ENCODE data around the gene CACUL1. TPM values are rescaled to one million over a fixed set of nuclear protein-coding genes. Genes with fewer than 3 reads are reported as not detected.

CACUL1 gene
- total RNA-seq, 4 donors from 2014 or later, result 30.8 to 44.4 (median 33.3) TPM

DNA sequence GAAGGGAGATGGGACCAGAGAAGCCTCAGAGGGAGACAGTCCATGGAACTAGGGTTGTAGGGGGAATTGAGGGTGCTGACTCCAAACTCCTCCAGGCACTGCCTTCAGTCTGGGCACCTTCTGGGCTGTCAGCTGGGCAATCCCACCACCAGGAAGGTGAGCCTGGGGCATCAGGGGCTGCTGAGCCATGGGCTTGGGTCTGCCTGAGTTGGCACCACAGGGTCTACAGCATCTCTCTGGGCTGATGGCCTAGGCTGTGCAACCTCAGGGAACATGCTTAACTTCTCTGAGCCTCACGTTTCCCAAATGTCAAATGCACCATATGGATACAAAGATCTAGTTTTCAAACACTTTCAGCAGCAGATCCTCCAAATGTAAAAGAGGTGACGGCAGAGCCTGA lies 112.5 kb downstream of the CACUL1 start:
- Histone ChIP-seq H3K9me3 (no peaks in the 10 kb centered on the region), H3K27me3 (no peaks in the 10 kb centered on the region), H3K4me3 (no peak overlapping the region), H3K36me3 (no peaks in the 10 kb centered on the region), H3K4me1 (no peaks in the 10 kb centered on the region), H3K27ac (replicated peaks in 1 of 4) (no peak overlapping the region)
- intact Hi-C loops (cut with DNase I), result no loop called here
- 83% methylated on average over 2 of the region's 2 CpGs for WGBS
- DNase-seq (ENCODE audit: extremely low spot score), result no peak
- no peak for TF ChIP-seq EP300 (IDR thresholded peaks at IDR 0.05)
- TF ChIP-seq, protein P1, sequence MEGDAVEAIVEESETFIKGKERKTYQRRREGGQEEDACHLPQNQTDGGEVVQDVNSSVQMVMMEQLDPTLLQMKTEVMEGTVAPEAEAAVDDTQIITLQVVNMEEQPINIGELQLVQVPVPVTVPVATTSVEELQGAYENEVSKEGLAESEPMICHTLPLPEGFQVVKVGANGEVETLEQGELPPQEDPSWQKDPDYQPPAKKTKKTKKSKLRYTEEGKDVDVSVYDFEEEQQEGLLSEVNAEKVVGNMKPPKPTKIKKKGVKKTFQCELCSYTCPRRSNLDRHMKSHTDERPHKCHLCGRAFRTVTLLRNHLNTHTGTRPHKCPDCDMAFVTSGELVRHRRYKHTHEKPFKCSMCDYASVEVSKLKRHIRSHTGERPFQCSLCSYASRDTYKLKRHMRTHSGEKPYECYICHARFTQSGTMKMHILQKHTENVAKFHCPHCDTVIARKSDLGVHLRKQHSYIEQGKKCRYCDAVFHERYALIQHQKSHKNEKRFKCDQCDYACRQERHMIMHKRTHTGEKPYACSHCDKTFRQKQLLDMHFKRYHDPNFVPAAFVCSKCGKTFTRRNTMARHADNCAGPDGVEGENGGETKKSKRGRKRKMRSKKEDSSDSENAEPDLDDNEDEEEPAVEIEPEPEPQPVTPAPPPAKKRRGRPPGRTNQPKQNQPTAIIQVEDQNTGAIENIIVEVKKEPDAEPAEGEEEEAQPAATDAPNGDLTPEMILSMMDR (IDR thresholded peaks at IDR 0.05), result no peak
- no peak for TF ChIP-seq POLR2A (IDR thresholded peaks at IDR 0.05; ENCODE audit: low read depth)
- no peak for TF ChIP-seq POLR2AphosphoS5 (IDR thresholded peaks at IDR 0.05)

DNA sequence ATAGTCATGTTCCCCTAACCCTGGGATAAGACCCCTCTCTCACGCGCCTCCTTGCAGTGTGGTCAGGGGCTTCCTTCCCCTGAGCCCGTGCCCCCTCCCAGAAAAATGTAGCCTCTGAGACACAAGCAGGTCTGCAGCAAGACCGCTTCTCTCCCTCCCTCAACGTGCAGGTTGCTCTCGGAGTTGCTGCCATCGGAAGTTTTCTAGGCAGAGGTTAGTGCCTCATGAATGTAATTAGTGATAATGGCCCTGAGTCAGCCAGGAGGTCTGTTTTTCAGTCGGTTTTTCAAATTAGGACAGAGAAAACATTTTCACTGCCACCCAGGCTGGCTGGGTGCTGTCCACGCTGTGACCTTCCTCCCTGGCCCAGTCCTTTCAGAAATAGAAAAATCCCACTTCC lies 116.1 kb downstream of the CACUL1 start:
- TF ChIP-seq POLR2A (IDR thresholded peaks at IDR 0.05; ENCODE audit: low read depth), result no peak
- no peak for TF ChIP-seq POLR2AphosphoS5 (IDR thresholded peaks at IDR 0.05)
- TF ChIP-seq, protein P1 (IDR thresholded peaks at IDR 0.05), result no peak
- no peak for TF ChIP-seq EP300 (IDR thresholded peaks at IDR 0.05)

DNA sequence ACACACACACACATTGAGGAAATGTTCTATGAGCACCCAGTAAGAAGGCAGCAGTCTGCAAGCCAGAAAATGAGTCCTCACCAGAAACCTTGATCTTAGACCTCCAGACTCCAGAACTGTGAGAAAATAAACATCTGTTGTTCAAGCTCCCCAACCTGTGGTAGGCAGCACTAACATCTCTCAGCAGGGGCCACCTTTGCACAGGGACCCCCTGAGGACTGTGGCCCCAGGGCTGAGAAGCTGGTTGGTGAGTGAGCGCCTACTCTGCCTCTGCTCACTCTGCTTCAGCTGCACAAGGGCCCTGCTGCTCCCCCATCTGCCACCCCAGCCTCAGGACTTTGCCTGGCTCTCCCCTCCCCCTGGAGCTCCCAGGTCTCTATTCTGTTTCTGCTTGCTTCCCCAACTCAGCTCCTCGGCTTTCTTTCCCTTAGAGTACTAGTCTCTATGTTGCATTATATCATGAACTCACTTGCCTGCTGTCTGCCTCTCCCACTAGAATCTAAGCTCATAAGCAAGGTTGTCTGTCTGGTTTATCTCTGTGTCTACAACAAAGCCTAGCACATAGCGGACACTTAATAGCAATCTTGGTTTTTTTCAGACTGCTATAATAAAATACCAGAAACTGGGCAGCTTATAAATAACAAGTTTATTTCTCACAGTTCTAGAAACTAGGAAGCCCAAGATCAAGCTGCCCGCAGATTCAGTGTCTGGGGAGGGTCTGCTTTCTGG lies 118.9 kb downstream of the CACUL1 start:
- no peak overlapping the region for H3K27ac ChIP-seq (replicated peaks in 1 of 4)
- H3K9me3 ChIP-seq, result peaks cover 0 to 5% (median 0%) of the 10 kb centered on the region in 4 donors
- H3K27me3 ChIP-seq, result no peaks in the 10 kb centered on the region
- no peak overlapping the region for H3K4me3 ChIP-seq
- DNase-seq (ENCODE audit: extremely low spot score), result no peak
- 85% methylated on average over 4 of the region's 4 CpGs for WGBS
- TF ChIP-seq EP300 (IDR thresholded peaks at IDR 0.05) (no peak), POLR2AphosphoS5 (IDR thresholded peaks at IDR 0.05) (no peak), POLR2A (IDR thresholded peaks at IDR 0.05; ENCODE audit: low read depth) (no peak)
- TF ChIP-seq, protein P1 (IDR thresholded peaks at IDR 0.05), result no peak
- H3K36me3 ChIP-seq, result no peaks in the 10 kb centered on the region
- H3K4me1 ChIP-seq, result no peaks in the 10 kb centered on the region
- intact Hi-C loops (cut with DNase I), result no loop called here

More for the DNA sequence above, 116.1 kb downstream of the CACUL1 start:
- Histone ChIP-seq H3K27me3 (no peaks in the 10 kb centered on the region), H3K36me3 (no peaks in the 10 kb centered on the region), H3K4me1 (no peaks in the 10 kb centered on the region), H3K27ac (replicated peaks in 1 of 4) (no peak overlapping the region), H3K4me3 (no peak overlapping the region), H3K9me3 (peaks cover 0 to 5% (median 0%) of the 10 kb centered on the region in 4 donors)
- intact Hi-C loops (cut with DNase I), result no loop called here
- DNase-seq (ENCODE audit: extremely low spot score), result no peak
- 71% methylated on average over 9 of the region's 9 CpGs for WGBS

DNA sequence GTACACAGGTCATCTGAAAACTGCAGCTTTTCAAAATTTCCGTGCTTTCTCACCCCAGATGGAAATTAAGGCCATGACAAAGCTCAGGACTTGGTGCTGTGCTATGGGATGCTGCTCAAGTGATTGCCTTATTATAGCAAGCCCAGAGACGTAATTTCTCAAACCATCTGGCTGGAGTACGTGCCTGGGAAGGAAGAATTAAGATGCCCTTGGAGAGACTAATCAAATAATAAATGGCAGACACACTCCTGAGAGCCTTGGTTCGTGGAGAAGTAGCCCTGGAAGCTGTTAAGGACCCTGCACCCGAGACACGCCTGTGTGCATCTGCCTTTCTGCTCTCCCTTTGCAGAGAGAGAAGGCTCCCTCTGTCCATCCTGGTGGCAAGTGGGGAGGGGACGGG lies 121.0 kb downstream of the CACUL1 start:
- peaks cover 5 to 15% (median 12%) of the 10 kb centered on the region in 4 donors for H3K4me1 ChIP-seq
- H3K9me3 ChIP-seq, result peaks cover 0 to 5% (median 0%) of the 10 kb centered on the region in 4 donors
- WGBS, result 70% methylated on average over 7 of the region's 7 CpGs
- TF ChIP-seq, protein P1 (IDR thresholded peaks at IDR 0.05), result no peak
- TF ChIP-seq POLR2AphosphoS5 (IDR thresholded peaks at IDR 0.05), result no peak
- TF ChIP-seq EP300 (IDR thresholded peaks at IDR 0.05), result no peak
- no peaks in the 10 kb centered on the region for H3K27me3 ChIP-seq
- H3K27ac ChIP-seq (replicated peaks in 1 of 4), result no peak overlapping the region
- H3K36me3 ChIP-seq, result no peaks in the 10 kb centered on the region
- DNase-seq (ENCODE audit: extremely low spot score), result no peak
- H3K4me3 ChIP-seq, result no peak overlapping the region
- intact Hi-C loops (cut with DNase I), result no loop called here
